Measurements from ENCODE around the gene DCAF4. TPM values are rescaled to one million over a fixed set of nuclear protein-coding genes. Genes with fewer than 3 reads are reported as not detected.

The DCAF4 gene
- total RNA-seq, 1 donor: 12.5 TPM

- no peak overlapping the region for H3K4me3 ChIP-seq (ENCODE audit: low read depth, low read length)
- DNase-seq (ENCODE audit: low read depth): no peak
- no peak for TF ChIP-seq CTCF (IDR thresholded peaks at IDR 0.05; ENCODE audit: insufficient read depth, low read depth, low read length)
Observed at GRCh38 chr14:72942934-72943333, 16.7 kb downstream of the DCAF4 start.

GRCh38 chr14:72943876-72944430 is 17.7 kb downstream of the DCAF4 start:
- TF ChIP-seq CTCF (IDR thresholded peaks at IDR 0.05; ENCODE audit: insufficient read depth, low read depth, low read length): no peak
- H3K4me3 ChIP-seq (ENCODE audit: low read depth, low read length): no peak overlapping the region
- DNase-seq (ENCODE audit: low read depth): no peak

GRCh38 chr14:72945356-72946027 is 19.2 kb downstream of the DCAF4 start:
- no peak for TF ChIP-seq CTCF (IDR thresholded peaks at IDR 0.05; ENCODE audit: insufficient read depth, low read depth, low read length)
- DNase-seq (ENCODE audit: low read depth): no peak
- H3K4me3 ChIP-seq (ENCODE audit: low read depth, low read length): no peak overlapping the region

- DNase-seq (ENCODE audit: low read depth): no peak
- H3K4me3 ChIP-seq (ENCODE audit: low read depth, low read length): no peak overlapping the region
- TF ChIP-seq CTCF (IDR thresholded peaks at IDR 0.05; ENCODE audit: insufficient read depth, low read depth, low read length): no peak
Observed at GRCh38 chr14:72946491-72946890, 20.2 kb downstream of the DCAF4 start.

- no peak for DNase-seq (ENCODE audit: low read depth)
- TF ChIP-seq CTCF (IDR thresholded peaks at IDR 0.05; ENCODE audit: insufficient read depth, low read depth, low read length): no peak
- H3K4me3 ChIP-seq (ENCODE audit: low read depth, low read length): no peak overlapping the region
Observed at GRCh38 chr14:72947366-72948160, 21.3 kb downstream of the DCAF4 start.

- TF ChIP-seq CTCF (IDR thresholded peaks at IDR 0.05; ENCODE audit: insufficient read depth, low read depth, low read length): peak; percentile 88
- no peak overlapping the region for H3K4me3 ChIP-seq (ENCODE audit: low read depth, low read length)
- DNase-seq (ENCODE audit: low read depth): peak; percentile 67
Observed at GRCh38 chr14:72948481-72949138, 22.3 kb downstream of the DCAF4 start.

All from fibroblast of villous mesenchyme (primary cell).